ENCODE data around the gene RAB10.

- TF ChIP-seq, protein P1, sequence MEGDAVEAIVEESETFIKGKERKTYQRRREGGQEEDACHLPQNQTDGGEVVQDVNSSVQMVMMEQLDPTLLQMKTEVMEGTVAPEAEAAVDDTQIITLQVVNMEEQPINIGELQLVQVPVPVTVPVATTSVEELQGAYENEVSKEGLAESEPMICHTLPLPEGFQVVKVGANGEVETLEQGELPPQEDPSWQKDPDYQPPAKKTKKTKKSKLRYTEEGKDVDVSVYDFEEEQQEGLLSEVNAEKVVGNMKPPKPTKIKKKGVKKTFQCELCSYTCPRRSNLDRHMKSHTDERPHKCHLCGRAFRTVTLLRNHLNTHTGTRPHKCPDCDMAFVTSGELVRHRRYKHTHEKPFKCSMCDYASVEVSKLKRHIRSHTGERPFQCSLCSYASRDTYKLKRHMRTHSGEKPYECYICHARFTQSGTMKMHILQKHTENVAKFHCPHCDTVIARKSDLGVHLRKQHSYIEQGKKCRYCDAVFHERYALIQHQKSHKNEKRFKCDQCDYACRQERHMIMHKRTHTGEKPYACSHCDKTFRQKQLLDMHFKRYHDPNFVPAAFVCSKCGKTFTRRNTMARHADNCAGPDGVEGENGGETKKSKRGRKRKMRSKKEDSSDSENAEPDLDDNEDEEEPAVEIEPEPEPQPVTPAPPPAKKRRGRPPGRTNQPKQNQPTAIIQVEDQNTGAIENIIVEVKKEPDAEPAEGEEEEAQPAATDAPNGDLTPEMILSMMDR (IDR thresholded peaks at IDR 0.05), result no peak
- no peak for TF ChIP-seq EP300 (IDR thresholded peaks at IDR 0.05)
- peak in 1 of 4 donors; percentile 26 for TF ChIP-seq POLR2AphosphoS5 (IDR thresholded peaks at IDR 0.05)
- no peak for TF ChIP-seq POLR2A (IDR thresholded peaks at IDR 0.05)
Measured at GRCh38 chr2:26141145-26141769, 107.4 kb downstream of the RAB10 start.
